NCI-H1417 treated with DMSO at 0.1 percent for 48 hours (cell line): ENCODE results near the gene TNS3.
"Not testable (repeated sequence)": the region's sequence is repeated elsewhere in the genome, so short reads cannot be mapped to it uniquely, and the experiment has no call there.

Source experiments
- DNase-seq: peaks from one replicate; lab custom pipeline; 2025; lab: John Stamatoyannopoulos, UW

The TNS3 gene

GRCh38 chr7:47561715-47562446, 20.0 kb downstream of the TNS3 start:
- no peak for DNase-seq

- no peak for DNase-seq
Measured at GRCh38 chr7:47559306-47560220, 22.3 kb downstream of the TNS3 start.

GRCh38 chr7:47557694-47558670, 23.9 kb downstream of the TNS3 start:
- no peak for DNase-seq

GRCh38 chr7:47557317-47557693, 24.6 kb downstream of the TNS3 start:
- DNase-seq, result no peak

GRCh38 chr7:47556511-47557180, 25.3 kb downstream of the TNS3 start:
- DNase-seq, result no peak

- no peak for DNase-seq
Measured at GRCh38 chr7:47553309-47553708, 28.6 kb downstream of the TNS3 start.

- no peak for DNase-seq
Measured at GRCh38 chr7:47552621-47553020, 29.3 kb downstream of the TNS3 start.

- DNase-seq, result no peak
Measured at GRCh38 chr7:47551668-47552440, 30.1 kb downstream of the TNS3 start.

- no peak for DNase-seq
Measured at GRCh38 chr7:47550788-47551470, 31.0 kb downstream of the TNS3 start.

- DNase-seq, result no peak
Measured at GRCh38 chr7:47549916-47550315, 32.0 kb downstream of the TNS3 start.

GRCh38 chr7:47549397-47549796, 32.5 kb downstream of the TNS3 start:
- no peak for DNase-seq

GRCh38 chr7:47548546-47548945, 33.4 kb downstream of the TNS3 start:
- DNase-seq, result no peak

GRCh38 chr7:47546733-47547494, 35.0 kb downstream of the TNS3 start:
- no peak for DNase-seq

GRCh38 chr7:47546171-47546570, 35.7 kb downstream of the TNS3 start:
- DNase-seq, result no peak

GRCh38 chr7:47544416-47544815, 37.5 kb downstream of the TNS3 start:
- DNase-seq, result no peak

GRCh38 chr7:47543714-47544113, 38.2 kb downstream of the TNS3 start:
- no peak for DNase-seq

- no peak for DNase-seq
Measured at GRCh38 chr7:47543056-47543455, 38.9 kb downstream of the TNS3 start.

- no peak for DNase-seq
Measured at GRCh38 chr7:47542051-47542450, 39.9 kb downstream of the TNS3 start.

GRCh38 chr7:47541485-47541884, 40.4 kb downstream of the TNS3 start:
- DNase-seq, result not testable (repeated sequence)
